Mesothelial cell of epicardium (in vitro differentiated cells): ENCODE data around the gene SPON2. TPM values are rescaled to one million over a fixed set of nuclear protein-coding genes. Genes with fewer than 3 reads are reported as not detected.

Experiments used
- DNase-seq, 2 experiments: peaks; one replicate each; pipeline ENCODE4 v3.0.0; 2021; ENCODE audit warnings: low spot score in 2 of 2; ENCODE audit not compliant: unreplicated experiment in 2 of 2
- H3K27ac Mint-ChIP-seq: 2 replicates; pipeline ENCODE4 v1.8.0; 2021; ENCODE audit warnings: mixed read lengths
- H3K27me3 Mint-ChIP-seq: 2 replicates; pipeline ENCODE4 v1.8.0; 2021; ENCODE audit warnings: low read depth, mixed read lengths
- H3K36me3 Mint-ChIP-seq: 2 replicates; pipeline ENCODE4 v1.8.0; 2021; ENCODE audit warnings: mixed read lengths
- H3K4me1 Mint-ChIP-seq: 2 replicates; pipeline ENCODE4 v1.8.0; 2021; ENCODE audit warnings: mixed read lengths
- H3K4me3 Mint-ChIP-seq: 2 replicates; pipeline ENCODE4 v1.8.0; 2021; ENCODE audit warnings: mild to moderate bottlenecking, moderate library complexity, mixed read lengths
- H3K9me3 Mint-ChIP-seq: 2 replicates; pipeline ENCODE4 v1.8.0; 2021; ENCODE audit warnings: mixed read lengths
- CTCF ChIP-seq: fragments of 200-600 bp; sonication (generic); IDR thresholded peaks from one replicate; pipeline ENCODE4 v1.5.0; 2021; ENCODE audit warnings: antibody characterized with exemption; ENCODE audit not compliant: unreplicated experiment
- total RNA-seq: library from RNA; stranded (reverse); gene quantifications from 3 replicates; pipeline ENCODE4 v1.2.1, GENCODE V29; 2021

Gene SPON2
- total RNA-seq, 1 donor from 2014 or later: 56.4 TPM

- H3K4me3 Mint-ChIP-seq: no peak overlapping the region
- H3K27me3 Mint-ChIP-seq: peaks cover 70% of the 10 kb centered on the region
- DNase-seq: no peak
- peaks cover 5% of the 10 kb centered on the region for H3K36me3 Mint-ChIP-seq
- no peak for TF ChIP-seq CTCF
- no peak overlapping the region for H3K27ac Mint-ChIP-seq
- peaks cover 23% of the 10 kb centered on the region for H3K9me3 Mint-ChIP-seq
- no peaks in the 10 kb centered on the region for H3K4me1 Mint-ChIP-seq
Measured at GRCh38 chr4:1154523-1155182, 17.7 kb downstream of the SPON2 start.

DNA sequence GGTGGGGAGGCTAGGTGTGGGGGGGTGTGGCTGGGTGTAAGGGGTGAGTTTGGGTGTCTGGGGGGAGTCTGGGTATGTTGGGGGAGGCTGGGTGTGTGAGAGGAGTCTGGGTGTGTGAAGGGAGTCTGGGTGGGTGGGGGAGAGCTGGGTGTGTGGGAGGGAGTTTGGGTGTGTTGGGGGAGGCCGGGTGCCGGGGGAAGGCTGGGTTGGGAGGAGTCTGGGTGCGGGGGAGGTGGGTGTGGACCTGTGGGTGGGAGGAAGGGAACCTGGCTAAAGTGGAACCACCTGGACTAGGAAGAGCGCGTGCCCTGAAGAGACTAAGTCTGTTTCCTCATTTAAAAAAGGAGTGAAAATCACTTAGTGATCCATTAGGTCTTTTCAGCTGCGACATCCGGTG, 18.3 kb downstream of the SPON2 start:
- no peak for TF ChIP-seq CTCF
- Mint-ChIP-seq H3K9me3 (peaks cover 19% of the 10 kb centered on the region), H3K4me1 (no peaks in the 10 kb centered on the region), H3K27ac (no peak overlapping the region), H3K27me3 (peaks cover 71% of the 10 kb centered on the region), H3K36me3 (peaks cover 5% of the 10 kb centered on the region), H3K4me3 (no peak overlapping the region)
- DNase-seq: no peak

DNA sequence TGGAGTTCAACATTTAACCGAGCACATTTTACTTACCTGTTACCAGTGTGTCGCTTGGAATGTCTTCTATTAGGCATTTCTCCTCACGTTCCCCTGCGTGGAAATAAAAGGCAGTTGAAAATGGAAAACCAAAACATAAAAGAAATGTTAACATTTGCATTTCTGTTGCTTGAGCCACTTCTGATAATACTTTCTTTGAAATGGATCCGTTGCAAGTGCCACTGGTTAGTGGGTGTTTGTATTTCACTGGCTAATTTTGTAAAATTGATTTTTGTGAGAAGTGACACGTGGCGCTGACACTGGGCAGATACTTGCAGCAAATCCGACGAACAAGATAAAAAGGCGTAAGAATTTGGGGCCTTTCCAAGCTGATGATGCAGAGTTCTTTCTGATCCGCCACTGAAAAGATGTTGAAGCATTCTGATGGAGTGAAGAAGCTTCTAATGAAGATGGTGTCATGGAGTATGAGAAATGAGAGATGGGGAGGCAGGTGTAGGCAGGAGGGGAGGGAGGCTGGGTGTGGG, 18.8 kb downstream of the SPON2 start:
- H3K4me1 Mint-ChIP-seq: no peaks in the 10 kb centered on the region
- no peak overlapping the region for H3K27ac Mint-ChIP-seq
- peaks cover 5% of the 10 kb centered on the region for H3K36me3 Mint-ChIP-seq
- DNase-seq: no peak
- peaks cover 16% of the 10 kb centered on the region for H3K9me3 Mint-ChIP-seq
- H3K27me3 Mint-ChIP-seq: peaks cover 73% of the 10 kb centered on the region
- no peak for TF ChIP-seq CTCF
- no peak overlapping the region for H3K4me3 Mint-ChIP-seq

DNA sequence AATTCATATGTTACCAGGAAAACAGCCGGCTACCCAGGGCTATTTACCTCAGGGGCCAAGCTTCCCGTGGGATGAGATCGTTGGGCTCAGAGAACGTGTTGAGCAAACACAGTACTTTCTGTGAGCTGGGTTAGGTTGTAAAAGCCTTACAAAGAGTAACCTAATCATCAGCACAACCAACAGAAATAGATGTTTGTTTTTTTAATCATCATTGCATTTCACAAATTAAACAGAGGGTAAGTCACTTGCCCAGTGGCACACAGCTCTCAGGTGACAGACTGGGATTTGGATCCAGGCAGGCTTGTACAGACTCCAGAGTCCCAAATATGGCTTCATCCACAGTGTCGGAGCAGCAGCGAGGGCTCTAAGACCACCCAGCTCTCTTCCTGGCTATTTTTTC, 20.1 kb downstream of the SPON2 start:
- peaks cover 3% of the 10 kb centered on the region for H3K9me3 Mint-ChIP-seq
- H3K27ac Mint-ChIP-seq: no peak overlapping the region
- H3K4me3 Mint-ChIP-seq: no peak overlapping the region
- no peak for DNase-seq
- no peaks in the 10 kb centered on the region for H3K4me1 Mint-ChIP-seq
- no peaks in the 10 kb centered on the region for H3K36me3 Mint-ChIP-seq
- TF ChIP-seq CTCF: no peak
- peaks cover 69% of the 10 kb centered on the region for H3K27me3 Mint-ChIP-seq

- Mint-ChIP-seq H3K4me3 (no peak overlapping the region), H3K9me3 (peaks cover 5% of the 10 kb centered on the region), H3K36me3 (no peaks in the 10 kb centered on the region), H3K27me3 (peaks cover 66% of the 10 kb centered on the region), H3K4me1 (no peaks in the 10 kb centered on the region), H3K27ac (no peak overlapping the region)
- no peak for TF ChIP-seq CTCF
- DNase-seq: no peak
Measured at GRCh38 chr4:1151541-1151940, 20.8 kb downstream of the SPON2 start.
